COLO668 (cell line): ENCODE results near the gene RAB8B.

Source experiments
- DNase-seq: peaks from one replicate; lab custom pipeline; 2025; ENCODE audit not compliant: unreplicated experiment; lab: John Stamatoyannopoulos, UW

RAB8B gene

GRCh38 chr15:63188926-63189871 is at the start of gene RAB8B:
Gene RAB8B, plus strand, starts transcription at chr15:63189606. Its CDS starts 19 bp downstream, at chr15:63189625.
- peak; percentile 98 for DNase-seq

GRCh38 chr15:63140936-63141335 is 48.5 kb upstream of the RAB8B start:
- no peak for DNase-seq

GRCh38 chr15:63145426-63145825 is 44.0 kb upstream of the RAB8B start:
- DNase-seq: no peak

- no peak for DNase-seq
Observed at GRCh38 chr15:63146684-63147083, 42.7 kb upstream of the RAB8B start.

GRCh38 chr15:63151665-63152064 is 37.7 kb upstream of the RAB8B start:
- DNase-seq: no peak

- DNase-seq: no peak
Observed at GRCh38 chr15:63155486-63155885, 33.9 kb upstream of the RAB8B start.

- no peak for DNase-seq
Observed at GRCh38 chr15:63156086-63156710, 33.2 kb upstream of the RAB8B start.

GRCh38 chr15:63156755-63157117 is 32.7 kb upstream of the RAB8B start:
- DNase-seq: peak; percentile 42

- peak; percentile 91 for DNase-seq
Observed at GRCh38 chr15:63157118-63157843, 32.1 kb upstream of the RAB8B start, which contains the start of gene RPS27L. Gene RPS27L, minus strand, starts transcription at chr15:63157477. Its CDS starts 72 bp downstream, at chr15:63157405.

GRCh38 chr15:63157891-63158431 is 31.4 kb upstream of the RAB8B start:
- peak; percentile 23 for DNase-seq

- no peak for DNase-seq
Observed at GRCh38 chr15:63160638-63161037, 28.8 kb upstream of the RAB8B start.

GRCh38 chr15:63163217-63163616 is 26.2 kb upstream of the RAB8B start:
- no peak for DNase-seq

GRCh38 chr15:63165166-63165859 is 24.1 kb upstream of the RAB8B start:
- no peak for DNase-seq

GRCh38 chr15:63166219-63166618 is 23.2 kb upstream of the RAB8B start:
- no peak for DNase-seq

- no peak for DNase-seq
Observed at GRCh38 chr15:63169788-63170187, 19.6 kb upstream of the RAB8B start.

GRCh38 chr15:63172376-63172775 is 17.0 kb upstream of the RAB8B start:
- DNase-seq: no peak

- DNase-seq: no peak
Observed at GRCh38 chr15:63172851-63173451, 16.5 kb upstream of the RAB8B start.

- no peak for DNase-seq
Observed at GRCh38 chr15:63176302-63176701, 13.1 kb upstream of the RAB8B start.

GRCh38 chr15:63178034-63178433 is 11.4 kb upstream of the RAB8B start:
- DNase-seq: no peak

GRCh38 chr15:63180746-63181145 is 8.7 kb upstream of the RAB8B start:
- no peak for DNase-seq
